Ascending aorta (tissue), 2 donors: ENCODE measurements around the gene SERPINB1. TPM values are rescaled to one million over a fixed set of nuclear protein-coding genes. Genes with fewer than 3 reads are reported as not detected.

Experiments
- DNase-seq, 2 donors: peaks; one replicate each; pipeline ENCODE4 v3.0.0-alpha.2; 2019; ENCODE audit warnings: low spot score in 2 of 2
- H3K27ac ChIP-seq, 2 donors: fragments of 200-600 bp; sonication (generic); one replicate each; pipeline ENCODE4 v1.5.1; 2016 to 2017; ENCODE audit warnings: mild to moderate bottlenecking in 1 of 2
- H3K27me3 ChIP-seq: fragments of 200-600 bp; sonication (generic); one replicate; pipeline ENCODE4 v1.5.1; 2017
- H3K36me3 ChIP-seq, 2 donors: fragments of 200-600 bp; sonication (generic); one replicate each; pipeline ENCODE4 v1.5.1; 2016
- H3K4me1 ChIP-seq, 2 donors: fragments of 200-600 bp; sonication (generic); one replicate each; pipeline ENCODE4 v1.5.1; 2016 to 2017; ENCODE audit warnings: mild to moderate bottlenecking in 1 of 2
- H3K4me3 ChIP-seq, 2 donors: fragments of 200-600 bp; sonication (generic); one replicate each; pipeline ENCODE4 v1.5.1; 2016 to 2017; ENCODE audit warnings: mild to moderate bottlenecking in 1 of 2
- H3K9me3 ChIP-seq, 2 donors: fragments of 200-600 bp; sonication (generic); one replicate each; pipeline ENCODE4 v1.5.1; 2016
- CTCF ChIP-seq, 3 experiments: fragments of 200-600 bp in 2 of 3; fragments of 450-650 bp in 1 of 3; sonication (generic) in 2 of 3; IDR thresholded peaks; one replicate each; pipeline ENCODE4 v1.5.1; 2016 to 2019; ENCODE audit warnings: antibody characterized with exemption in 3 of 3, mild to moderate bottlenecking in 1 of 3, moderate library complexity in 1 of 3
- intact Hi-C: fragments of 100-400 bp; cut with DNase I; formaldehyde crosslinking; loops from one replicate; pipeline ENCODE4 v1.15.1; 2023
- total RNA-seq: library from RNA; depleted of rRNA; stranded (reverse); fragments of >200 nt; gene quantifications from one replicate; pipeline ENCODE4 v1.1.0, GENCODE V29; 2016

The SERPINB1 gene
- total RNA-seq, 1 donor from 2014 or later, result 14.0 TPM

GRCh38 chr6:2826131-2826530 is 15.5 kb downstream of the SERPINB1 start:
- intact Hi-C loops, result no loop called here
- H3K27me3 ChIP-seq, result no peaks in the 10 kb centered on the region
- H3K9me3 ChIP-seq, result no peaks in the 10 kb centered on the region
- no peaks in the 10 kb centered on the region for H3K4me1 ChIP-seq
- H3K4me3 ChIP-seq, result no peak overlapping the region
- no peak overlapping the region for H3K27ac ChIP-seq
- DNase-seq, result no peak
- TF ChIP-seq CTCF (IDR thresholded peaks at IDR 0.05), result no peak
- no peaks in the 10 kb centered on the region for H3K36me3 ChIP-seq

GRCh38 chr6:2823104-2823850 is 18.4 kb downstream of the SERPINB1 start:
- Histone ChIP-seq H3K27ac (no peak overlapping the region), H3K9me3 (no peaks in the 10 kb centered on the region), H3K4me1 (peaks cover 0 to 22% of the 10 kb centered on the region in 2 donors), H3K36me3 (no peaks in the 10 kb centered on the region), H3K27me3 (no peaks in the 10 kb centered on the region), H3K4me3 (no peak overlapping the region)
- TF ChIP-seq CTCF (IDR thresholded peaks at IDR 0.05), result no peak
- intact Hi-C loops, result no loop called here
- DNase-seq, result no peak

GRCh38 chr6:2821554-2821953 is 20.1 kb downstream of the SERPINB1 start:
- Histone ChIP-seq H3K27me3 (no peaks in the 10 kb centered on the region), H3K9me3 (peaks cover 0 to 4% of the 10 kb centered on the region in 2 donors), H3K27ac (no peak overlapping the region), H3K36me3 (no peaks in the 10 kb centered on the region), H3K4me3 (no peak overlapping the region), H3K4me1 (peaks cover 0 to 31% of the 10 kb centered on the region in 2 donors)
- no peak for DNase-seq
- intact Hi-C loops, result no loop called here
- no peak for TF ChIP-seq CTCF (IDR thresholded peaks at IDR 0.05)

GRCh38 chr6:2820415-2820814 is 21.2 kb downstream of the SERPINB1 start:
- H3K27me3 ChIP-seq, result no peaks in the 10 kb centered on the region
- H3K4me1 ChIP-seq, result peaks cover 0 to 31% of the 10 kb centered on the region in 2 donors
- peaks cover 0 to 15% of the 10 kb centered on the region in 2 donors for H3K9me3 ChIP-seq
- DNase-seq, result no peak
- H3K4me3 ChIP-seq, result no peak overlapping the region
- intact Hi-C loops, result no loop called here
- peak overlapping the region; percentile 72 to 80 for H3K27ac ChIP-seq
- H3K36me3 ChIP-seq, result no peaks in the 10 kb centered on the region
- TF ChIP-seq CTCF (IDR thresholded peaks at IDR 0.05), result no peak

- intact Hi-C loops, result loop anchor here (2.0 kb wide), 2 partner anchors 21 to 29 kb away; partner anchors contain the start of gene SERPINB1
- DNase-seq, result no peak
- H3K36me3 ChIP-seq, result no peaks in the 10 kb centered on the region
- no peaks in the 10 kb centered on the region for H3K27me3 ChIP-seq
- peaks cover 0 to 19% of the 10 kb centered on the region in 2 donors for H3K9me3 ChIP-seq
- H3K27ac ChIP-seq, result peak overlapping the region; percentile 72 to 80
- H3K4me1 ChIP-seq, result peaks cover 0 to 31% of the 10 kb centered on the region in 2 donors
- no peak overlapping the region for H3K4me3 ChIP-seq
- TF ChIP-seq CTCF (IDR thresholded peaks at IDR 0.05), result no peak
Measured at GRCh38 chr6:2819978-2820377, 21.7 kb downstream of the SERPINB1 start.
